ENCODE measurements around the gene MAP4K2. TPM values are rescaled to one million over a fixed set of nuclear protein-coding genes. Genes with fewer than 3 reads are reported as not detected.

MAP4K2 gene
- total and polyA plus RNA-seq, 2 of the 8 experiments (the other 6 are each of a cell fraction or from before 2014, with no cell fraction given): 20.1 to 20.7 TPM

- TF ChIP-seq JUN (IDR thresholded peaks at IDR 0.05; ENCODE audit: low read depth, low read length) (no peak), POLR2A (IDR thresholded peaks at IDR 0.05; ENCODE audit: control extremely low read depth in 1 of 2, low read depth in 2 of 2, low read length in 2 of 2) (no peak; a peak in 1 of 3 replicates), RXRA (IDR thresholded peaks at IDR 0.05; ENCODE audit: insufficient read depth, low read depth, low read length) (0 out of 2 replicates have a peak, but pooled peaks have one; percentile 42), SP1 (IDR thresholded peaks at IDR 0.05; ENCODE audit: low read depth, low read length) (peak; percentile 9; the same call in 1 of the 2 replicates), CHD7 (IDR thresholded peaks at IDR 0.05; ENCODE audit: insufficient replicate concordance, low read length) (no peak), CHD1 (IDR thresholded peaks at IDR 0.05; ENCODE audit: low read depth, low read length) (no peak), TEAD4 (IDR thresholded peaks at IDR 0.05; ENCODE audit: low read depth, low read length) (peak; percentile 83), TCF12 (IDR thresholded peaks at IDR 0.05; ENCODE audit: low read depth, low read length) (peak; percentile 85; the same call in 1 of the 2 replicates)
Observed at GRCh38 chr11:64762674-64763525, 40.1 kb downstream of the MAP4K2 start (continued).

All from H1 (cell line).